Adrenal gland (tissue), 5 donors: ENCODE data around the gene COQ9.

Source experiments
- CTCF ChIP-seq, 6 experiments: fragments of 450-650 bp in 4 of 6; fragments of 200-600 bp in 2 of 6; sonication (generic) in 1 of 6; IDR thresholded peaks; 1 replicate in 5 of 6; 2 replicates in 1 of 6; pipeline versions ENCODE4 v1.5.1 to v1.8.0; 2016 to 2021; ENCODE audit warnings: antibody characterized with exemption in 6 of 6, mild to moderate bottlenecking in 2 of 6, moderate library complexity in 1 of 6
- POLR2A ChIP-seq, 2 donors: fragments of 450-650 bp; IDR thresholded peaks; one replicate each; pipeline ENCODE4 v1.6.1; 2017; ENCODE audit warnings: antibody characterized with exemption in 2 of 2, mild to moderate bottlenecking in 2 of 2, moderate library complexity in 1 of 2
- donor health status: DM: no; HTN: no; CAD: no.

- TF ChIP-seq POLR2A (IDR thresholded peaks at IDR 0.05) (no peak), CTCF (IDR thresholded peaks at IDR 0.05) (peak; percentile 5 to 59 (median 49))
Observed at GRCh38 chr16:57422026-57422944, 25.0 kb upstream of the COQ9 start.
